RWPE2 (cell line): ENCODE measurements around the gene BAIAP2L1.
"Not testable (repeated sequence)": the region's sequence is repeated elsewhere in the genome, so short reads cannot be mapped to it uniquely, and the experiment has no call there.

Experiments
- ATAC-seq: fragments of 200-7000 bp; cut with Tn5 transposase; 3 replicates; pipeline ENCODE4 v1.9.1; 2021; ENCODE audit warnings: low read depth
- DNase-seq: peaks from one replicate; pipeline ENCODE4 v3.0.0-alpha.2; 2020; ENCODE audit warnings: low spot score
- H3K27ac ChIP-seq: fragments of 450-650 bp; 2 replicates; pipeline ENCODE4 v1.5.1; 2017; ENCODE audit warnings: mild to moderate bottlenecking; ENCODE audit not compliant: poor library complexity, severe bottlenecking
- H3K27me3 ChIP-seq: fragments of 250-450 bp; sonication (Bioruptor Pico); 2 replicates; pipeline ENCODE4 v1.5.1; 2021; ENCODE audit warnings: mild to moderate bottlenecking, moderate library complexity; ENCODE audit not compliant: insufficient read depth, poor library complexity, severe bottlenecking
- H3K36me3 ChIP-seq: fragments of 250-450 bp; sonication (Bioruptor Pico); 2 replicates; pipeline ENCODE4 v1.5.1; 2020; ENCODE audit warnings: low read depth, mild to moderate bottlenecking, moderate library complexity
- H3K4me1 ChIP-seq: fragments of 250-450 bp; sonication (Bioruptor Pico); 2 replicates; pipeline ENCODE4 v1.5.1; 2021; ENCODE audit warnings: mild to moderate bottlenecking, moderate library complexity; ENCODE audit not compliant: insufficient read depth, poor library complexity, severe bottlenecking
- H3K4me3 ChIP-seq: fragments of 250-450 bp; sonication (Bioruptor Pico); 2 replicates; pipeline ENCODE4 v1.5.1; 2021; ENCODE audit warnings: mild to moderate bottlenecking, moderate library complexity; ENCODE audit not compliant: severe bottlenecking
- H3K9me3 ChIP-seq: fragments of 250-450 bp; sonication (Bioruptor Pico); 2 replicates; pipeline ENCODE4 v1.5.1; 2021; ENCODE audit warnings: mild to moderate bottlenecking, moderate library complexity; ENCODE audit not compliant: severe bottlenecking
- CTCF ChIP-seq: fragments of 450-650 bp; IDR thresholded peaks from one replicate; pipeline ENCODE4 v1.5.1; 2017; ENCODE audit warnings: mild to moderate bottlenecking, moderate library complexity; ENCODE audit not compliant: poor library complexity, severe bottlenecking

BAIAP2L1 gene

GRCh38 chr7:98319176-98319575, 81.7 kb downstream of the BAIAP2L1 start:
- Histone ChIP-seq H3K4me1 (no peaks in the 10 kb centered on the region), H3K36me3 (peaks cover 35% of the 10 kb centered on the region), H3K27me3 (no peaks in the 10 kb centered on the region), H3K4me3 (no peak overlapping the region), H3K27ac (no peak overlapping the region), H3K9me3 (no peaks in the 10 kb centered on the region)
- DNase-seq, result no peak
- no peak for TF ChIP-seq CTCF
- ATAC-seq, result no peak

DNA sequence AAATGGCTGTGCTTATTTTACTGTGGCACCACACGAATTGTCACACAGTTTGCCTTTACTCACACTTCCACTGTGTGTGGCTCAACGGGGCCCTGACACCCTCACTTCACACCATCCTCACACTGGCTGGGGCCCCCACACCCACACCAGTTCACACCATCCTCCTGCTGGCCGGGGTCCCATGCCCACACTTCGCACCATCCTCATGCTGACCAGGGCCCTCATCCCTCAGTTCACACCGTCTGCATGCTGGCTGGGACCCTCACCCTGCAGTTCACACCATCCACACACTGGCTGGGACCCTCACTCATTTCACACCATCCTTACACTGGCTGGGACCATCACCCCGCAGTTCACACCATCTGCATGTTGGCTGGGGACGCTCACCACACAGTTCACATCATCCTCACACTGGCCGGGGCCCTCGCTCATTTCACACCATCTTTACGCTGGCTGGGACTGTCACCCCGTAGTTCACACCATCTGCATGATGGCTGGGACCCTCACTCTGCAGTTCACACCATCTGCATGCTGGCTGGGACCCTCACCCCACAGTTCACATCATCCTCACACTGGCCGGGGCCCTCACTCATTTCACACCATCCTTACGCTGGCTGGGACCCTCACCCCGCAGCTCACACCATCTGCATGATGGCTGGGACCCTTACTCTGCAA, 83.4 kb downstream of the BAIAP2L1 start:
- H3K36me3 ChIP-seq, result peaks cover 43% of the 10 kb centered on the region
- DNase-seq (no peak), ATAC-seq (no peak)
- H3K9me3 ChIP-seq, result no peaks in the 10 kb centered on the region
- no peak for TF ChIP-seq CTCF
- no peaks in the 10 kb centered on the region for H3K27me3 ChIP-seq
- no peak overlapping the region for H3K4me3 ChIP-seq
- no peak overlapping the region for H3K27ac ChIP-seq
- H3K4me1 ChIP-seq, result no peaks in the 10 kb centered on the region

DNA sequence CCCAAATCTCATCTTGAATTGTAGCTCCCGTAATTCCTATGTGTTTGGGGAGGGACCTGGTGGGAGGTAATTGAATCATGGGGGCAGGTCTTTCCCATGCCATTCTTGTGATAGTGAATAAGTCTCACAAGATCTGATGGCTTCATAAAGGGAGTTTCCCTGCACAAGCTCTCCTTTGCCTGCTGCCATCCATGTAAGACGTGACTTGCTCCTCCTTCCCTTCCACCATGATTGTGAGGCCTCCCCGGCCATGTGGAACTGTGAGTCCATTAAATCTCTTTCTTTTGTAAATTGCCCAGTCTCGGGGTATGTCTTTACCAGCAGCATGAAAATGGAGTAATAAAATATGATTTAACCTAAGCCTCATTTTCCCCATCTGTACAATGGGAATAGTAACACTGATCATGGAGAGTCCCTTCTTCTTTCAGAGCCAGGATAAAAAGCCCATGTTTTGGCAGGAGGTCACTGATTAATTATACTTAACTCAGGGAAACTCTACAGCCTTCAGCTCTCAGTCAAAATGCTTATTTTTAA, 84.8 kb downstream of the BAIAP2L1 start:
- not testable (repeated sequence) for H3K4me1 ChIP-seq, H3K27ac ChIP-seq, H3K4me3 ChIP-seq, ATAC-seq, DNase-seq, H3K9me3 ChIP-seq, H3K27me3 ChIP-seq
- H3K36me3 ChIP-seq, result peaks cover 56% of the 10 kb centered on the region

- DNase-seq, result no peak
- H3K4me3 ChIP-seq, result no peak overlapping the region
- no peak for TF ChIP-seq CTCF
- H3K9me3 ChIP-seq, result no peaks in the 10 kb centered on the region
- H3K27me3 ChIP-seq, result no peaks in the 10 kb centered on the region
- H3K36me3 ChIP-seq, result peaks cover 62% of the 10 kb centered on the region
- ATAC-seq, result no peak
- H3K27ac ChIP-seq, result no peak overlapping the region
- H3K4me1 ChIP-seq, result no peaks in the 10 kb centered on the region
Observed at GRCh38 chr7:98315318-98315993, 85.4 kb downstream of the BAIAP2L1 start.

GRCh38 chr7:98314469-98314868, 86.4 kb downstream of the BAIAP2L1 start:
- Histone ChIP-seq H3K4me1 (no peaks in the 10 kb centered on the region), H3K27me3 (no peaks in the 10 kb centered on the region), H3K36me3 (peaks cover 72% of the 10 kb centered on the region), H3K9me3 (no peaks in the 10 kb centered on the region), H3K4me3 (no peak overlapping the region), H3K27ac (no peak overlapping the region)
- DNase-seq (no peak), ATAC-seq (no peak)
- TF ChIP-seq CTCF, result no peak
